ENCODE data around the gene SPEF1.
A peak's percentile ranks its signal among the peaks of the same experiment; 100 is the strongest.
"Not testable (repeated sequence)": the region's sequence is repeated elsewhere in the genome, so short reads cannot be mapped to it uniquely, and the experiment has no call there.

Gene SPEF1

GRCh38 chr20:3811467-3812258, 30.4 kb upstream of the SPEF1 start:
- peak; percentile 95 for DNase-seq (ENCODE audit: low spot score)

GRCh38 chr20:3808544-3808943, 27.3 kb upstream of the SPEF1 start:
- no peak for DNase-seq (ENCODE audit: low spot score)

DNA sequence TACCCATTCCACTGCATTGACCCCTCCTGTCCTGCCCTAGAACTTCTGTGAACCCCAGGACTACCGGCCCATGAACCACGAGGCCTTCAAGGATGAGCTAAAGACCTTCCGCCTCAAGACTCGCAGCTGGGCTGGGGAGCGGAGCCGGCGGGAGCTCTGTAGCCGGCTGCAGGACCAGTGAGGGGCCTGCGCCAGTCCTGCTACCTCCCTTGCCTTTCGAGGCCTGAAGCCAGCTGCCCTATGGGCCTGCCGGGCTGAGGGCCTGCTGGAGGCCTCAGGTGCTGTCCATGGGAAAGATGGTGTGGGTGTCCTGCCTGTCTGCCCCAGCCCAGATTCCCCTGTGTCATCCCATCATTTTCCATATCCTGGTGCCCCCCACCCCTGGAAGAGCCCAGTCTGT, 23.5 kb upstream of the SPEF1 start:
- DNase-seq (ENCODE audit: low spot score), result no peak

DNA sequence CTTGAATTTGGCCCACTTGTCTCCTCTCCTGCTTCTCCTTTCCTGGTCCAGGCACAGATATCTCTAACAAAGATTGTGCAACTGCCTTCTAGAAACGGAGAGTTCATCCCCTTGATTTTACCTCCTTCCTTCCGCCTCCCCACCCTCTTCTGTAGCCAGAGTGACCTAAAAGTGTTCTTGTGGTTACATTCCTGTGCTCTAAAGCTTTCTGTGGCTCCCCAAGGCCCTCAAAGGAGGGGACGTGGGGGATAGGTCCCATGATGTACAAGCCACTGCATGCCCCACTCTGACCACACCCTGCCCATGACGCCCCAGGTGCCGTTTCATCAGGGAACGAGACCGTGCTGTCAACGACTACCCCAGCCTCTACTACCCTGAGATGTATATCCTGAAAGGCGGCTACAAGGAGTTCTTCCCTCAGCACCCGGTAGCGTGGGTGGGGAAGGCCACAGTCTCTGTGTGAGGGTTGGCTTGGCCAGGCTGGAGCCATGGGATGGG, 23.1 kb upstream of the SPEF1 start:
- no peak for DNase-seq (ENCODE audit: low spot score)

GRCh38 chr20:3803854-3804253, 22.6 kb upstream of the SPEF1 start:
- DNase-seq (ENCODE audit: low spot score), result no peak

DNA sequence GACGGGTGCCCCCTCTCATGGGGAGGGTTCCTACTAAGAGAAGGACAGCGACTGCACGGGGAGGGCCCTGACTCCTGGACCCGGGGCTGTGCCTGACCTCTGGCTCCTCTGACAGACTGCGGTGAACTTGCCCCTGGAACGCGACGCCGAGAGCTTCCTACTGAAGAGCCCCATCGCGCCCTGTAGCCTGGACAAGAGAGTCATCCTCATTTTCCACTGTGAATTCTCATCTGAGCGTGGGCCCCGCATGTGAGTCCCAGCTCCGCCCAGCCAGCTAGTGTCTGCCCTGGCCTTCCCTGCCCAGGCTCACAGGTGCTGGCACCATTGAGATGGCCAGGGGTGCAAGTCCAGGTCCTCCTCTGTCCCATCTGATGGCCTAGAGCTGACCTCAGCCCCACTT, 22.0 kb upstream of the SPEF1 start:
- DNase-seq (ENCODE audit: low spot score), result no peak

GRCh38 chr20:3802524-3803239, 21.4 kb upstream of the SPEF1 start:
- no peak for DNase-seq (ENCODE audit: low spot score)

DNA sequence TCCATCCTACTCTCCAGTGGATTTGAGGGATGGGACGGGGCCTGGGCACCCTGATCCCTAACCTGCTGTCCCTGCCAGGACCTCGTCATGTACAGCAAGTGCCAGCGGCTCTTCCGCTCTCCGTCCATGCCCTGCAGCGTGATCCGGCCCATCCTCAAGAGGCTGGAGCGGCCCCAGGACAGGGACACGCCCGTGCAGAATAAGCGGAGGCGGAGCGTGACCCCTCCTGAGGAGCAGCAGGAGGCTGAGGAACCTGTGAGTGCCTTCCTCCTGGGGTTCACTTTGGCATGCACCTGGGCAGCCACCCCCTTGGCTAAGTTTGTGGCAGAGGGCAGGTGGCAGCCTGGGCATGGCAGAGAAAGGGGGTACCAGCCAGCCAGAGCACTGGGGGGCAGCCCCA, 20.6 kb upstream of the SPEF1 start:
- no peak for DNase-seq (ENCODE audit: low spot score)

DNA sequence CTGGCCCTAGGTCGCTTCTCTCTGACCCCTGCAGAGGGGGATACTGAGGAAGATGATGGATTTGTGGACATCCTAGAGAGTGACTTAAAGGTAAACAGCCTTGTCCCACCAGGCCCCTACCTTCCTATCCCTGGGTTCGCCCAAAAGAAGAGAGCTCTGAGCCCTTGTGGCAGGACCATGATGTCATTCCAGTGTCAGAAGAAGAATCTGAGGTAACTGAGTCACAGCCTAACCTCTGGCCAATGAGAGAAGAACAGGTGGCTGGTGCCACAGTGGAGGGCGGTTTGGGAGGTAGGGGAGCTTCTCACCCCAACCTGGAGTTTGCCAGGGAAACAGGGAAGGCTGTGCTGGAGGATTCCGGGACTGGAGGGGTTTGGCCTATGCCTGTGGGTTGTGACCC, 20.1 kb upstream of the SPEF1 start:
- no peak for DNase-seq (ENCODE audit: low spot score)

DNA sequence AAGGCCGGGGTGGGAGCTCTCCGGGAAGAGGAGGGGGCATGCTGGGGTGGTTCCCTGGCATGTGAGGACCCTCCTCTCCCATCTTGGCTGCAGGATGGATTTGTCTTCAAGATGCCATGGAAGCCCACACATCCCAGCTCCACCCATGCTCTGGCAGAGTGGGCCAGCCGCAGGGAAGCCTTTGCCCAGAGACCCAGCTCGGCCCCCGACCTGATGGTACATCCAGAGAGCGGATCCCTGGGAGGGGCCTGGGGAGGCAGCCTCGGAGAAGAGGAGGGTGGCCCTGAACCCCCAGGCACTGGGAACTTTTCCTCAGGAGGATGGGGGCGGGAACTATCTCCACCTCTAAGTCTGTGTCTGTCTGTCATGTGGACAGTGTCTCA, 19.6 kb upstream of the SPEF1 start:
- DNase-seq (ENCODE audit: low spot score), result no peak

GRCh38 chr20:3800256-3800877, 19.1 kb upstream of the SPEF1 start:
- no peak for DNase-seq (ENCODE audit: low spot score)

GRCh38 chr20:3798908-3799248, 17.6 kb upstream of the SPEF1 start:
- no peak for DNase-seq (ENCODE audit: low spot score)

DNA sequence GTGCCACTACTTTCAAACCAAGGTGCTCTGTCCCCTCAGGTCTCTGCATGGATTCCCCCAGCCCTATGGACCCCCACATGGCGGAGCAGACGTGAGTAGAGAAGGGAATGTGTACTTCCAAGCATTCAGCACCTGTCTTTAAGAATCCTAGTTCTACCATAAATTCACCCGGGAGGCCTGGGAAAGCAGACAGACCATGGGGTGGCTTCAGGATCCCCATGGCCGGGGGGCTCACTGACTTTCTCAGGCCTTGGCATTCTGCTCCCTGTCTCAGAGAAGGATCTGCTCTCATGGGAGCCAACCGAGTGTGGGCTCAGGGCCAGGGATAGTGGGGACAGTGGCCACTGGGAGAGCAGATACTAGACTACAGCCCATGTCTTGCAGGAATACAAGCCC, 17.1 kb upstream of the SPEF1 start:
- peak; percentile 65 for DNase-seq (ENCODE audit: low spot score)

- DNase-seq (ENCODE audit: low spot score), result no peak
Observed at GRCh38 chr20:3797592-3798372, 16.5 kb upstream of the SPEF1 start.

DNA sequence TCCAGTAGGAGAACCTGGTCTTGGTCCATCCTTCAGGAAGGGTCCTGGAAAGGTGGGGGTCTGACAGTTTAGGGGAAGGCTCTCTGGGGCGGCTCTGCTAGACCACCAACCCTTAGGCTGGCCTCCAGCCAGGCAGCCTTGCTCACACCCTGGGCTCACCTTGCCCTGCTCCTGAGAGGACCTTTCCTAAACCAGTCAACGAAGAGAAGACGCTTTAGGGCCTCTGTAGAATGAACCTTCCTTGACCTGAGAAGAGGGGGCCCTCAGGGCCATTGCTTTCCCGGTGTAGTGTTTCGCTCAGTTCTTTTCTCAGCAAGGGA, 15.9 kb upstream of the SPEF1 start:
- no peak for DNase-seq (ENCODE audit: low spot score)

DNA sequence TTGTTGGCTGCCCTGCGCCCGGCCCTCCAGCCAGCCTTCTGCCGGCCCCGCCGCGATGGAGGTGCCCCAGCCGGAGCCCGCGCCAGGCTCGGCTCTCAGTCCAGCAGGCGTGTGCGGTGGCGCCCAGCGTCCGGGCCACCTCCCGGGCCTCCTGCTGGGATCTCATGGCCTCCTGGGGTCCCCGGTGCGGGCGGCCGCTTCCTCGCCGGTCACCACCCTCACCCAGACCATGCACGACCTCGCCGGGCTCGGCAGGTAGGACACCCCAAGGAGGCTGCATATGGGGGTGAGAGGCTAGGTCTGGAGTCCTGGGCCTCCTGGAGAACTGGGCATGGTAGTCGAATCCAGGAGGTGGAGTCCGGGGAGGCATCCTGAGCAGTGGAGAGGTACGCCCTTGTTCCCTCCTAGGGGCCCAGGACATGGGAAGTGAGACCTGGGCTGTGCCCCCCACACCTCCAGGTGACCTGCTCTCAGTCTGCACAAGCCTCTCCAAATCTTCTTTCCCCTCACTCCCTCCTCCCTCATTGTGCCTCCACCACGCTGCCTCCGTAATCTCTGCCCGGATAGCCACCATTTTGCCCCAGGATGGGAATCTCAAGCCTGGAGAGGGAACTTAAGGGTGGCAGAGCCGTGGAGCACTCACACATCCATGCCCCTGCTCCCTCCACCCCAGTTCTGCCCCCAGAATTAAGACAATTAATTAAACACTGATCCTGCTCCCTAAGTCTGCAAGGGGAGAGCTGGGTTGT, 15.4 kb upstream of the SPEF1 start:
- DNase-seq (ENCODE audit: low spot score), result no peak

- DNase-seq (ENCODE audit: low spot score), result peak; percentile 96
Observed at GRCh38 chr20:3795511-3796468, 14.5 kb upstream of the SPEF1 start, which contains the start of gene CDC25B. CDC25B (plus strand) TSS chr20:3796310; CDS start chr20:3796532, 222 bp downstream.

DNA sequence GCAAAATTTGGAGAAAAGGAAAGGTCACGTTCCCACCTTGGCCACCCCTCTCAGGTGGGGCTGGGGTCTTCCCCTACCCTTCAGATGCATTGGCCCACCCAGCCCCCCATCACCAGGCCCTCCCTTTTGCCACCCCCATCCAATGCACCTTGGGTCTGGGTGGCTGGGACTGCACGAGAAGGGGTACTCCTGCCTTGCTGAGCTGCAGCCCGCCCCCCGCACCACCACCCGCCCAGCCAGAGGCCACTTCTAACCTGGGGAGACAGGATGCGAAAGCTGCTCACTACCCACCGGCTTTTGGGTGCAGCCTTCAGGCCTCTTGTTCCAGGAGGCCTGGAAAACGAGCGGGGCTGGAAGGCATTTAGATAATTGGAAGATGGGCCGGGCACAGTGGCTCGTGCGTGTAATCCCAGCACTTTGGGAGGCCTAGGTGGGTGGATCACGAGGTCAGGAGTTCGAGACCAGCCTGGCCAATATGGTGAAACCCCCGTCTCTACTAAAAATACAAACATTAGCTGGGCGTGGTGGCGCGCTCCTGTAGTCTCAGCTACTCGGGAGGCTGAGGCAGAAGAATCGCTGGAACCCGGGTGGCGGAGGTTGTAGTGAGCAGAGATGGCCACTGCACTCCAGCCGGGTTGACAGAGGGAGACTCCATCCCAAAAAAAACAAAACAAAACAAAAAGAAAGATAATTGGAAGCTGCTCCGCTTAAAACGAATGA, 13.6 kb upstream of the SPEF1 start:
- no peak for DNase-seq (ENCODE audit: low spot score)

DNA sequence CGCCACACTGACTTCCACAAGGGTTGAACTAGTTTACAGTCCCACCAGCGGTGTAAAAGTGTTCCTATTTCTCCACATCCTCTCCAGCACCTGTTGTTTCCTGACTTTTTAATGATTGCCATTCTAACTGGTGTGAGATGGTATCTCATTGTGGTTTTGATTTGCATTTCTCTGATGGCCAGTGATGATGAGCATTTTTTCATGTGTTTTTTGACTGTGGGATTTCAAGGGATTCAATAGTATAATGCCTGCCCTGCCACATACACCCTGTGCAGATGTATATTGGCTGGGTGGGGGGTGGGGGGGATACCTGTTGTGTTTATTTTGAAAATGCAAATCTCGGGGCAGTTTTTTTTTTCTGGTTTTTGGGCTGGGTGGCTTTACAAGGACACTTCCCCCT, 12.9 kb upstream of the SPEF1 start:
- not testable (repeated sequence) for DNase-seq (ENCODE audit: low spot score)

- DNase-seq (ENCODE audit: low spot score), result not testable (repeated sequence)
Observed at GRCh38 chr20:3789201-3789600, 8.0 kb upstream of the SPEF1 start.
